ENCODE results near the gene CEP104.

DNA sequence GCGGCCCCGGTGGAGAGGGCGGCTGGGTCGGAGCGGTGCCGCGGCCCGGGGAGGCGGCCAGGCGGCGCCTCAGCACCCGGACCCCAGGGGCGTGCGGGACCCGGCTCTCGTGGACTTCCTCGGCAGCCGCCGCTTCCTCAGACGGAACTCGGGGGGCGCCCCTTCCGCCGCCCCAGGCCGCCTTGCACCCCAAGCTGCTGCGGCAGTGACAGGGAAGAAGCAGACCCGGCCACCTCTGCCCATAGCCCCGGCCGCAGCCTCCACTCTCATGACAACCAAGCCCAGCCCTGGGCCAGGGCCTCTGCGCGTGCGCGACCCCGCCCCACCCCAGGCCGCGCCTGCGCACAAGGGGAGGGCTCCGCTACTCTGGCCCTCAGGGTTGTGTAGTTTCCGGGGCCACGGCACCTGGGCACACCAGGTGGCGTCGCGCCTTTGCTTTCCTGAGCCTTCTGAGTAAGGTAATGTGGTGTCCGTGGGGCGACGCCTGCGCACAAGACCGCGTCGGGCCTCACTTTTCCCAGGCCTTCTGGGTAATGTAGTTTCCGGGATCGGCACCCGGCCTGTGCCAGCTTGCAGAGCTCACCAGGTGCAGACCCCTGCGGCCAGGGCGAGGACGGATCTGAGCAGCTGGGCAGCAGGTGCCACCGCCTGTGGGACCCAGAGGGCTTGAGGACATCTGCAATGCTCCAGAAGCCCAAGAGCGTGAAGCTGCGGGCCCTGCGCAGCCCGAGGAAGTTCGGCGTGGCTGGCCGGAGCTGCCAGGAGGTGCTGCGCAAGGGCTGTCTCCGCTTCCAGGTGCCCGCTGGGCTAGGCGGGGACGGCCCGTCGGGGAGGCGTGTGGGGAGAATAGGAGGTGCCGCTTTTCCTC lies at the start of gene CEP104, which contains the start of gene DFFB:
- TF ChIP-seq, protein P1, sequence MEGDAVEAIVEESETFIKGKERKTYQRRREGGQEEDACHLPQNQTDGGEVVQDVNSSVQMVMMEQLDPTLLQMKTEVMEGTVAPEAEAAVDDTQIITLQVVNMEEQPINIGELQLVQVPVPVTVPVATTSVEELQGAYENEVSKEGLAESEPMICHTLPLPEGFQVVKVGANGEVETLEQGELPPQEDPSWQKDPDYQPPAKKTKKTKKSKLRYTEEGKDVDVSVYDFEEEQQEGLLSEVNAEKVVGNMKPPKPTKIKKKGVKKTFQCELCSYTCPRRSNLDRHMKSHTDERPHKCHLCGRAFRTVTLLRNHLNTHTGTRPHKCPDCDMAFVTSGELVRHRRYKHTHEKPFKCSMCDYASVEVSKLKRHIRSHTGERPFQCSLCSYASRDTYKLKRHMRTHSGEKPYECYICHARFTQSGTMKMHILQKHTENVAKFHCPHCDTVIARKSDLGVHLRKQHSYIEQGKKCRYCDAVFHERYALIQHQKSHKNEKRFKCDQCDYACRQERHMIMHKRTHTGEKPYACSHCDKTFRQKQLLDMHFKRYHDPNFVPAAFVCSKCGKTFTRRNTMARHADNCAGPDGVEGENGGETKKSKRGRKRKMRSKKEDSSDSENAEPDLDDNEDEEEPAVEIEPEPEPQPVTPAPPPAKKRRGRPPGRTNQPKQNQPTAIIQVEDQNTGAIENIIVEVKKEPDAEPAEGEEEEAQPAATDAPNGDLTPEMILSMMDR (IDR thresholded peaks at IDR 0.05): peak in 4 of 6 experiments; percentile 16 to 84 (median 36)
- peak in 3 of 4 donors; percentile 30 to 76 (median 61) for TF ChIP-seq POLR2A (IDR thresholded peaks at IDR 0.05)
